Karpas-422 (cell line): ENCODE data around the gene REEP3. TPM values are rescaled to one million over a fixed set of nuclear protein-coding genes. Genes with fewer than 3 reads are reported as not detected.

Experiments
- DNase-seq: peaks from one replicate; pipeline ENCODE4 v3.0.0-alpha.2; 2015
- H2AFZ ChIP-seq: fragments of 200-600 bp; sonication (generic); 2 replicates; pipeline ENCODE4 v1.6.1; 2014; ENCODE audit warnings: antibody characterized with exemption, low read length, mixed read lengths
- H3K27ac ChIP-seq: fragments of 200-600 bp; sonication (generic); 2 replicates; pipeline ENCODE4 v1.5.1; 2014; ENCODE audit warnings: mild to moderate bottlenecking, low read length, moderate library complexity
- H3K27me3 ChIP-seq: fragments of 200-600 bp; sonication (generic); 2 replicates; pipeline ENCODE4 v1.6.1; 2014; ENCODE audit warnings: low read length, mixed read lengths
- H3K36me3 ChIP-seq: fragments of 200-600 bp; sonication (generic); 2 replicates; pipeline ENCODE4 v1.6.1; 2014; ENCODE audit warnings: low read length, mixed read lengths; ENCODE audit not compliant: insufficient read depth
- H3K4me1 ChIP-seq: fragments of 200-600 bp; sonication (generic); 2 replicates; pipeline ENCODE4 v1.6.1; 2014; ENCODE audit warnings: mild to moderate bottlenecking, low read length, mixed read lengths
- H3K4me2 ChIP-seq: fragments of 200-600 bp; sonication (generic); 2 replicates; pipeline ENCODE4 v1.6.1; 2014; ENCODE audit warnings: low read length, low read depth, mild to moderate bottlenecking; ENCODE audit not compliant: poor library complexity, severe bottlenecking
- H3K4me3 ChIP-seq: fragments of 200-600 bp; sonication (generic); 2 replicates; pipeline ENCODE4 v1.5.1; 2014; ENCODE audit warnings: mild to moderate bottlenecking, antibody characterized with exemption, low read length, mixed read lengths
- H3K79me2 ChIP-seq: fragments of 200-600 bp; sonication (generic); 2 replicates; pipeline ENCODE4 v1.6.1; 2014; ENCODE audit warnings: mild to moderate bottlenecking, low read length, mixed read lengths
- H3K9ac ChIP-seq: fragments of 200-600 bp; sonication (generic); 2 replicates; pipeline ENCODE4 v1.6.0; 2014; ENCODE audit warnings: low read length
- H3K9me2 ChIP-seq: fragments of 200-600 bp; sonication (generic), shearing (Covaris generic); replicated peaks from 2 replicates; pipeline ENCODE4 v1.6.0; 2014; ENCODE audit warnings: mild to moderate bottlenecking, low read length, moderate library complexity; ENCODE audit not compliant: insufficient read depth
- H3K9me3 ChIP-seq: fragments of 300-700, 200-600 bp; sonication (generic); 2 replicates; pipeline ENCODE4 v1.6.1; 2014; ENCODE audit warnings: low read length, mixed read lengths
- H4K20me1 ChIP-seq: fragments of 200-600 bp; sonication (generic); 2 replicates; pipeline ENCODE4 v1.6.1; 2014; ENCODE audit warnings: mild to moderate bottlenecking, antibody characterized with exemption, low read length, low read depth; ENCODE audit not compliant: insufficient read depth
- total RNA-seq: library from RNA; depleted of rRNA; stranded (reverse); fragments of >200 nt; shearing (Covaris generic); gene quantifications from 2 replicates; pipeline ENCODE4 v1.2.3, GENCODE V29; 2014; ENCODE audit warnings: low replicate concordance

Gene REEP3
- total RNA-seq, 1 experiment from 2014 or later, result 1.8 TPM

DNA sequence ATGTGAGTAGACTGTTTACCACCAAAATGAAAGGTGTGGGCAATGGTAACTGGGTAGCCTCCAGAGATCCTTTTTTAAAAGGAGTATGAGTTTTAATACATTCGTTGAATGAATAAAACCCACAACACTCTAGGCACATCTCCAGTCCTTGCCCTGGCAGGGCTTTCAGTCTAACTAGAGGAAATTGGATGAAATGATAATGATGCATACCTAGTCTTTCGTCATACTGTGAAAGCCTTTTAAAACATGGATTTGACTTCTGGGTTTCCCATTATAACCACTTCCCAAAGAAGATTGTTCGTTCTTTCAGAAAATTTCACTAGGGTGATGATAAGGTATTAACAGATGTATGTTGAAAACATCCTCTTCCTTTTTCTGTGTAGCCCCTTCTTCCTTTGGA, 110.8 kb downstream of the REEP3 start:
- no peak overlapping the region for H3K9ac ChIP-seq
- no peaks in the 10 kb centered on the region for H3K9me2 ChIP-seq
- no peaks in the 10 kb centered on the region for H3K9me3 ChIP-seq
- DNase-seq, result no peak
- H3K27ac ChIP-seq, result no peak overlapping the region
- no peaks in the 10 kb centered on the region for H3K36me3 ChIP-seq
- no peak overlapping the region for H2AFZ ChIP-seq
- H3K4me1 ChIP-seq, result peaks cover 49% of the 10 kb centered on the region
- H3K4me2 ChIP-seq, result no peak overlapping the region
- no peak overlapping the region for H3K4me3 ChIP-seq
- H3K79me2 ChIP-seq, result no peaks in the 10 kb centered on the region
- H4K20me1 ChIP-seq, result no peaks in the 10 kb centered on the region
- no peaks in the 10 kb centered on the region for H3K27me3 ChIP-seq

DNA sequence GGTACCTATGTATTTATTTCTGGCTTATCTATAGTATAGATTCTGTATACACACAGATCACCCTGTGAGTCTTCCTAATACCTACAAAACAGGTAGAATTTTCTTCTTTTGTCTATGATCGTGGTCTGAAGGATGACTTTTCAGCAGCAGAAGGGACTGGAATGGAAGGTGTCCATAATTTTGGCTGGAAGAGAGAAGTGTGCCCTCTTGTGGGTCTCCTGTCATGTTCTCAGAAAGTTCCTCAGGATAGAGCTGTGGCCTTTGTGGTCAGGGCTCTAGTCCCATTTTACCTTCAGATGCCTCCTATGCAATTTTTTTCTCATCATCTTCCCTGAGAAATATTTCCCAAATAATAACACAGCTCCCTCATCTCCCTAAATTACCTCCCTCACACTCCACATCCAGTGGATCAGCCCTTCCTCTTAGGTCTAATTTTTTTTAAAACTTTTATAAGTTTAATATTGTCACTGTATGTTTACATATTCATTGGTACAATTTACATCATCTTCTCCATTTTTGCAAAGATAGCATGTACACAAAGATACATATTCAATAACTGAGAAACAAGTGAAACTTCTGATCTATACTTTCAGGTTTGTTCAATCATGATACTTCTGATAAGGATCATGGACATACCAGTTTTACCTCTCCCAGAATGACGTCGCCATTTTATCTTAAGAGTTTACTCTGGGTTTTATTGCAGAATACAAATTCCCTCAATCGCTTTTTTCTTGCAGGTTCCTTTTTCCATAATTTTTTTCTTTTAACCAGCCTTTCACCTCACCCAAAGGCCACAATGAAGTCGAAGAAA, 112.7 kb downstream of the REEP3 start:
- H3K9me3 ChIP-seq, result no peaks in the 10 kb centered on the region
- H3K4me1 ChIP-seq, result peaks cover 33% of the 10 kb centered on the region
- no peaks in the 10 kb centered on the region for H3K27me3 ChIP-seq
- no peak overlapping the region for H3K27ac ChIP-seq
- H3K9me2 ChIP-seq, result no peaks in the 10 kb centered on the region
- no peaks in the 10 kb centered on the region for H3K36me3 ChIP-seq
- no peak overlapping the region for H3K4me3 ChIP-seq
- DNase-seq, result no peak
- no peak overlapping the region for H3K9ac ChIP-seq
- H3K79me2 ChIP-seq, result no peaks in the 10 kb centered on the region
- H2AFZ ChIP-seq, result no peak overlapping the region
- no peak overlapping the region for H3K4me2 ChIP-seq
- H4K20me1 ChIP-seq, result no peaks in the 10 kb centered on the region

DNA sequence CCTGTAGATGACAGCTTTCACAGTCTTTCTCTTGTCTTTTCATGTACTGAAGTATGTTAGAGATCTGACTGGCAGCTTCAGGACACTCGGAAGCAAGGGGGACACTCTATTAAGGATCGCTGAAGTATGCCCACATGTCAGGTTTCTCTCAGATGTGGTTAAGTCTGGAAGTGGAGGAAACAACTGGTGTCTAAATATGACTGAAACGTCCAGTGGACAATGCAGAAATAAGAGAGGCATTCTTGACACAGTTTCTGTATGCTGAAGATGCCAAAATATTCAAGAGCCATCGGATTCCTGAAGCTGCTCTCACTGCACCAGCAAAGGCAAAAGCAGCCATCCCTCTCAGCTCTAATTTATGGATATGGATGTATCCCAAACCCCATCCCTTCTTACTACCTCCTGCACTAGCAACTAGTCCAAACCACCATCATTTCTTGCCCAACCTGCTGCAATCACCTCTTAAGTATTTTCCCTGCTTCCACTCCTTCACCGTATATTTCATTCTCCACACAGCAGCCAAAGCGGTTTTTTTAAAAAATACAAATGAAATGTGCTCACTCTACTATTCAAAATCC, 113.4 kb downstream of the REEP3 start:
- Histone ChIP-seq H3K4me1 (peaks cover 27% of the 10 kb centered on the region), H3K36me3 (no peaks in the 10 kb centered on the region), H3K4me3 (no peak overlapping the region), H3K9me3 (no peaks in the 10 kb centered on the region), H3K27me3 (no peaks in the 10 kb centered on the region), H4K20me1 (no peaks in the 10 kb centered on the region), H3K27ac (no peak overlapping the region), H3K9me2 (no peaks in the 10 kb centered on the region), H3K79me2 (no peaks in the 10 kb centered on the region), H2AFZ (no peak overlapping the region), H3K4me2 (no peak overlapping the region), H3K9ac (no peak overlapping the region)
- no peak for DNase-seq

DNA sequence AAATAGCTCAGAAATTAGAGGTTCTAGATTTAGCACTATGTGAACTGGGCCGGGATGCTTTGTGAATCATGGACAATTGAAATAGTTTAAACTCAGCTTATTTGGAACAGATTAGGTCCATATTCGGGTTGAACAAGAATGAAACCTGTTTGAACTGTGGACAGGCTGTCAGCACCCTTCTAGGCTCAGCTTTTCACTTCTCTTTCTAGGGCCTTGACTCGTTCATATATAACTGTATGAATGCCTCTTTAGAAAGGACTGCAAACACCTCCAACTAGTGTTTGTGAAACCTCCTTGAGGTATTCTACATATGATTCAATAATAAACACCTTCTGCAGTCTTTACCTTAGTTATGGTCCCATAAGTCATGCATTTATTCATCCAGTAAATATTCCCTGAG, 115.6 kb downstream of the REEP3 start:
- H2AFZ ChIP-seq, result no peak overlapping the region
- H3K79me2 ChIP-seq, result no peaks in the 10 kb centered on the region
- no peaks in the 10 kb centered on the region for H3K27me3 ChIP-seq
- no peak overlapping the region for H3K27ac ChIP-seq
- no peak overlapping the region for H3K4me3 ChIP-seq
- no peaks in the 10 kb centered on the region for H4K20me1 ChIP-seq
- peaks cover 12% of the 10 kb centered on the region for H3K4me1 ChIP-seq
- DNase-seq, result no peak
- no peaks in the 10 kb centered on the region for H3K9me2 ChIP-seq
- no peak overlapping the region for H3K9ac ChIP-seq
- no peaks in the 10 kb centered on the region for H3K9me3 ChIP-seq
- H3K36me3 ChIP-seq, result no peaks in the 10 kb centered on the region
- no peak overlapping the region for H3K4me2 ChIP-seq

DNA sequence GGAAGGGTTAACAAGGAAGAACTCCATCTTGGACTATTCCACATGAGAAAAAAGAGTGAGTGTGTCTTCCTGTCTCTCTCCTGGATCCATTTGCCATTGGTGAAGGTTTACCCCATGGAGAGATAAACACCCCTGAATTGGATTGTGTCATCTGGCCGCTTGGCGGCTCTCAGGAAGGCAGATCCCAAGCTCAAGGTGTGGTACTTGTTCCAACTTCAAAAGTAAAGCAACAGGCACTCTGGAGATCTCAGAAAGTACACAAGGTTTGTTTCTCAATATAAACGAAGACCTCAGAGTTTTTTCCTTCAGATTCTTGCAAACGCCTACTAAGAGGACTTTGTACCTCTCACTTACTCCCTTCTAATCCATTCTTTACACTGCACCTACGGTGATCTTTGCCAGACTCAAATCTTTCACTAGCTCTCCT, 116.7 kb downstream of the REEP3 start:
- H3K79me2 ChIP-seq, result no peaks in the 10 kb centered on the region
- DNase-seq, result no peak
- no peaks in the 10 kb centered on the region for H3K36me3 ChIP-seq
- H3K9me3 ChIP-seq, result no peaks in the 10 kb centered on the region
- no peak overlapping the region for H3K4me2 ChIP-seq
- peaks cover 12% of the 10 kb centered on the region for H3K4me1 ChIP-seq
- H3K27me3 ChIP-seq, result no peaks in the 10 kb centered on the region
- no peaks in the 10 kb centered on the region for H4K20me1 ChIP-seq
- H2AFZ ChIP-seq, result no peak overlapping the region
- H3K27ac ChIP-seq, result no peak overlapping the region
- no peaks in the 10 kb centered on the region for H3K9me2 ChIP-seq
- no peak overlapping the region for H3K9ac ChIP-seq
- H3K4me3 ChIP-seq, result no peak overlapping the region

DNA sequence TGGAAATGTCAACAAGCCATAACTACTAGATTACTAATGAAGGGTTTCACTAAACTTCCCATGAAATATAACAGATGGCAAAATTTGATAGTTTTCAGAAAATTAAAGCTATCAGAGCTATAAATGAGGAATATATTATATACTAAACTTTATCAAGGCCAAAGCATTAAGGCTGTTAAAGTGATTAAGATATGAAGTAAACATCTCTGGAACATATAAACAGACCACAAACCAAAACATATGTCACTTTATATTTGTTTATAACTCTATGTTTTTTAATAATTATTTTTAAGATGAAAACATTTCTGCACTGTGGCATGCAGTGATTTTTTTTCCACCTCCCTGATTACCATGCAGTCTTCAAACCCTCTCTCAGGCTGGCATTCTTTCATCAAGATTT, 120.2 kb downstream of the REEP3 start:
- Histone ChIP-seq H3K4me1 (peaks cover 6% of the 10 kb centered on the region; the same call in 1 of the 2 replicates), H3K27ac (no peak overlapping the region), H3K9me3 (no peaks in the 10 kb centered on the region), H4K20me1 (no peaks in the 10 kb centered on the region), H3K4me2 (no peak overlapping the region), H3K79me2 (no peaks in the 10 kb centered on the region), H3K36me3 (no peaks in the 10 kb centered on the region), H3K27me3 (no peaks in the 10 kb centered on the region), H3K9ac (no peak overlapping the region), H3K4me3 (no peak overlapping the region), H3K9me2 (no peaks in the 10 kb centered on the region), H2AFZ (no peak overlapping the region)
- no peak for DNase-seq

DNA sequence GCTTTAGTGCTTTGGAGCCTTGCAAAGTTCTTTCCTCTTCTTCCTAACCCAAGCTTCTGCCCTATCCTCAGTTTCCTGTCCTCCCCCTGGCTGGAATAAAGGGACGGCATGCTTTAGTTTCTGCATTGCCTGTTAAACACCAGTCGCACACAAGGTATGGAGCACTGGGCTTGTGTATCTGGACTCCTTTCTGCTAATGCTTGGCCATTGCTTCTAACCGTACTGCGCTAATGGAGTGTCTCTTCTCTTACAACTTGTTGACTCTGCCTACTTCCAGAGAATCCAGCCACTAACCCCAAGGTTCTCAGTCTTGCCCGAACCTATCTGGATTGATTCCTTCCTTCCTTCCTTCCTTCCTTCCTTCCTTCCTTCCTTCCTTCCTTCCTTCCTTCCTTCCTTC, 120.6 kb downstream of the REEP3 start:
- no peak overlapping the region for H3K4me2 ChIP-seq
- no peak overlapping the region for H3K9ac ChIP-seq
- peaks cover 6% of the 10 kb centered on the region; the same call in 1 of the 2 replicates for H3K4me1 ChIP-seq
- no peak overlapping the region for H3K27ac ChIP-seq
- no peaks in the 10 kb centered on the region for H3K36me3 ChIP-seq
- H4K20me1 ChIP-seq, result no peaks in the 10 kb centered on the region
- no peaks in the 10 kb centered on the region for H3K27me3 ChIP-seq
- H3K9me3 ChIP-seq, result no peaks in the 10 kb centered on the region
- no peak overlapping the region for H2AFZ ChIP-seq
- no peak overlapping the region for H3K4me3 ChIP-seq
- H3K79me2 ChIP-seq, result no peaks in the 10 kb centered on the region
- no peaks in the 10 kb centered on the region for H3K9me2 ChIP-seq
- DNase-seq, result no peak

DNA sequence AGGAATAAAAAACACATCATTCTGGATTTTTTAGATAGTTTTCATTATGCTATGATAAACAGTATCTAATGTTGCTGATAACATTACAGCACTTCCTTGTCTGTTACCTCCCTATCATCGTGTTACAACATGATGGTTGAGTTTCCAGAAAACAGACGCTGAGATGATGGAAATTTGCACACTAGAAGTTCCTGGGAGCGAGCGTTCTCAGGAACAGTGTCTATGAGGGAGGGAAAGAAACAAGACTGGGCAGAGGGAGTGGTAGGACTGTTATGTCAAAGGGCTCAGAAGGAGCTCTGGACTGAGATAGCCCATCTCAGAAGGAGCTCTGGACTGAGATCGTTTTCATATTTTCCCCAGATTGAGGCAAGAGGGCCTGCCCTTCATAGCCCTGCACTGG, 121.6 kb downstream of the REEP3 start:
- H3K9me2 ChIP-seq, result no peaks in the 10 kb centered on the region
- no peak overlapping the region for H2AFZ ChIP-seq
- H3K27ac ChIP-seq, result no peak overlapping the region
- no peaks in the 10 kb centered on the region for H3K79me2 ChIP-seq
- no peak overlapping the region for H3K9ac ChIP-seq
- H3K4me1 ChIP-seq, result peaks cover 6% of the 10 kb centered on the region; the same call in 1 of the 2 replicates
- no peaks in the 10 kb centered on the region for H3K36me3 ChIP-seq
- H3K27me3 ChIP-seq, result no peaks in the 10 kb centered on the region
- no peaks in the 10 kb centered on the region for H4K20me1 ChIP-seq
- H3K4me2 ChIP-seq, result no peak overlapping the region
- DNase-seq, result no peak
- no peak overlapping the region for H3K4me3 ChIP-seq
- no peaks in the 10 kb centered on the region for H3K9me3 ChIP-seq
